CD4-positive, alpha-beta T cell treated with Interleukin-6 at 100 ng/mL for 8 hours (primary cell): ENCODE measurements around the gene DEFB108B.
"Not testable (repeated sequence)": the region's sequence is repeated elsewhere in the genome, so short reads cannot be mapped to it uniquely, and the experiment has no call there.

ENCODE experiments used
- DNase-seq: peaks from one replicate; pipeline ENCODE4 v3.0.0-alpha.2; 2020; ENCODE audit warnings: mixed read lengths, low spot score

DEFB108B gene

GRCh38 chr11:71832811-71833210 is at the start of gene DEFB108B:
Gene DEFB108B, plus strand, starts transcription at chr11:71833200. Its CDS starts 0 bp downstream, at chr11:71833200.
- DNase-seq: not testable (repeated sequence)

- peak; percentile 79 for DNase-seq
Measured at GRCh38 chr11:71786114-71786847, 46.7 kb upstream of the DEFB108B start.

- DNase-seq: peak; percentile 99
Measured at GRCh38 chr11:71786848-71787097, 46.2 kb upstream of the DEFB108B start.

GRCh38 chr11:71787098-71787823 is 45.7 kb upstream of the DEFB108B start:
- DNase-seq: peak; percentile 95

GRCh38 chr11:71787824-71788454 is 45.1 kb upstream of the DEFB108B start:
- DNase-seq: not testable (repeated sequence)

- DNase-seq: not testable (repeated sequence)
Measured at GRCh38 chr11:71789444-71790196, 43.4 kb upstream of the DEFB108B start.

- DNase-seq: not testable (repeated sequence)
Measured at GRCh38 chr11:71791111-71791510, 41.9 kb upstream of the DEFB108B start.

- peak; percentile 38 for DNase-seq
Measured at GRCh38 chr11:71792621-71793235, 40.3 kb upstream of the DEFB108B start.

GRCh38 chr11:71794386-71795040 is 38.5 kb upstream of the DEFB108B start:
- not testable (repeated sequence) for DNase-seq

GRCh38 chr11:71795236-71795635 is 37.8 kb upstream of the DEFB108B start:
- DNase-seq: not testable (repeated sequence)

GRCh38 chr11:71796016-71796415 is 37.0 kb upstream of the DEFB108B start:
- DNase-seq: not testable (repeated sequence)

GRCh38 chr11:71796781-71797180 is 36.2 kb upstream of the DEFB108B start:
- DNase-seq: not testable (repeated sequence)

- not testable (repeated sequence) for DNase-seq
Measured at GRCh38 chr11:71799556-71800128, 33.4 kb upstream of the DEFB108B start.

- DNase-seq: peak; percentile 86
Measured at GRCh38 chr11:71800335-71800953, 32.6 kb upstream of the DEFB108B start.

- not testable (repeated sequence) for DNase-seq
Measured at GRCh38 chr11:71801026-71801425, 32.0 kb upstream of the DEFB108B start.

- not testable (repeated sequence) for DNase-seq
Measured at GRCh38 chr11:71802874-71803273, 30.1 kb upstream of the DEFB108B start.

- DNase-seq: not testable (repeated sequence)
Measured at GRCh38 chr11:71804158-71804947, 28.6 kb upstream of the DEFB108B start.

GRCh38 chr11:71812529-71812928 is 20.5 kb upstream of the DEFB108B start:
- not testable (repeated sequence) for DNase-seq
